GM23338 (cell line): ENCODE measurements around the gene SPRY1. TPM values are rescaled to one million over a fixed set of nuclear protein-coding genes. Genes with fewer than 3 reads are reported as not detected.

Experiments used
- EZH2 ChIP-seq: fragments of 200-600 bp; sonication (generic); IDR thresholded peaks from one replicate; pipeline ENCODE4 v1.8.0; 2017; ENCODE audit warnings: antibody characterized with exemption, mild to moderate bottlenecking, low read depth; ENCODE audit not compliant: unreplicated experiment
- JUNB ChIP-seq: IDR thresholded peaks from one replicate; pipeline ENCODE4 v1.6.1; 2016; ENCODE audit warnings: antibody characterized with exemption; ENCODE audit not compliant: unreplicated experiment
- NANOG ChIP-seq: IDR thresholded peaks from 2 replicates; pipeline ENCODE4 v1.6.1; 2016; ENCODE audit warnings: antibody characterized with exemption, borderline replicate concordance
- POLR2AphosphoS5 ChIP-seq: IDR thresholded peaks from 2 replicates; pipeline ENCODE4 v1.6.1; 2016; ENCODE audit warnings: antibody characterized with exemption, low read depth
- STAT1 ChIP-seq: IDR thresholded peaks from one replicate; pipeline ENCODE4 v1.6.1; 2016; ENCODE audit warnings: antibody characterized with exemption; ENCODE audit not compliant: unreplicated experiment
- ZNF331 ChIP-seq: fragments of 250-450 bp; sonication (Bioruptor Pico); IDR thresholded peaks from 2 replicates; pipeline ENCODE4 v1.5.0; 2020; ENCODE audit warnings: low read depth, mild to moderate bottlenecking, moderate library complexity
- polyA plus RNA-seq: library from polyadenylated mRNA; unstranded; fragments of >200 nt; fragmentation: Nextera tagmentation; extraction: Ambion mirVana; gene quantifications from 2 replicates; pipeline ENCODE4 v1.2.1, GENCODE V29; 2016
- total RNA-seq: library from RNA; depleted of rRNA; stranded (reverse); fragments of >200 nt; shearing (Covaris generic); gene quantifications from 2 replicates; pipeline ENCODE4 v1.2.3, GENCODE V29; 2014
- TF ChIP-seq, protein P1 (sequence below): fragments of 250-450 bp; sonication (Bioruptor Pico); IDR thresholded peaks from 2 replicates; pipeline ENCODE4 v1.5.0; 2020; ENCODE audit warnings: mild to moderate bottlenecking, moderate library complexity
- TF ChIP-seq, protein P2 (sequence below), 2 experiments: fragments of 200-600 bp in 1 of 2; sonication (generic) in 1 of 2; conservative IDR thresholded peaks; 2 replicates each; pipeline versions ENCODE4 v1.5.1 to v1.6.1; 2016 to 2017; ENCODE audit warnings: antibody characterized with exemption in 2 of 2, low read depth in 2 of 2, mild to moderate bottlenecking in 2 of 2, moderate library complexity in 1 of 2

Gene SPRY1
- total and polyA plus RNA-seq, 2 experiments from 2014 or later: 62.8 to 103 TPM

DNA sequence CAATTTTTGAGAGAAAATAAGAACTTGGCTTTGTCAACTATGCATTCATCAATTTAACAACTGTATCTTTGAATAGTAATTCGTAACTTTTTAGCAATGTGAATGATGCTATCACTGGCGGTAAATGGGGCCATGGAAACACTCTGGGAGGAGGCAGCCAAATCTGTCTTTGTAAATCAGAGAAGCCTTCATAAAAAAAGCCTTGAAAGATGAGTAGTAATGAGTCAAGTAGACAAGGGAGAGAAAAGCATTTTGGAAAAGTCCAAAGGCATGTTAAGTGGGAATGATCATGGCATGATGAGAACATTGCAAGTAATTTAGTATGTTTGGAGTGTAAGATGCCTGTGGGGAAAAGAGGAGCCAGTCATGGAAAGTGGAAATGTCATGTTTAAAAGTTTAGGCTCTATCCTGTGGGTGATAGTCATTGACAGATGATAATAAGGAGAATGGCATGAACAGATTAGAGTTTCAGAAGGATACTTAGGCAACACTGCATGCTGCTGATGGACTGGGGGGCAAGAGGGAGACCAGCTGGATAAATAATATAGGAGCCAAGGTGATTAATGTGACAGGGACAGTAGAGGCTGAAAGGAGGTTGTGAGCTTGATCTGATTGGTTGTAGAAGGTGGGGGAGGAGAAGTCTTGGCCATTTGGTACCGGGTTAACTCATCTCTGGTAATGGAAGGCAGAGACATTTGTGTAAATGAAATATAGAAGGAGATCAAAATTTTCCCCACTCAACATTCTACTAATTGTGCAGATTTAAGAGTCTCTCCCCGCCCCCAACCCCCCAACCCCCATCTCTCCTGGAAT is 16.3 kb downstream of the SPRY1 start (continued):
- TF ChIP-seq, protein P1, sequence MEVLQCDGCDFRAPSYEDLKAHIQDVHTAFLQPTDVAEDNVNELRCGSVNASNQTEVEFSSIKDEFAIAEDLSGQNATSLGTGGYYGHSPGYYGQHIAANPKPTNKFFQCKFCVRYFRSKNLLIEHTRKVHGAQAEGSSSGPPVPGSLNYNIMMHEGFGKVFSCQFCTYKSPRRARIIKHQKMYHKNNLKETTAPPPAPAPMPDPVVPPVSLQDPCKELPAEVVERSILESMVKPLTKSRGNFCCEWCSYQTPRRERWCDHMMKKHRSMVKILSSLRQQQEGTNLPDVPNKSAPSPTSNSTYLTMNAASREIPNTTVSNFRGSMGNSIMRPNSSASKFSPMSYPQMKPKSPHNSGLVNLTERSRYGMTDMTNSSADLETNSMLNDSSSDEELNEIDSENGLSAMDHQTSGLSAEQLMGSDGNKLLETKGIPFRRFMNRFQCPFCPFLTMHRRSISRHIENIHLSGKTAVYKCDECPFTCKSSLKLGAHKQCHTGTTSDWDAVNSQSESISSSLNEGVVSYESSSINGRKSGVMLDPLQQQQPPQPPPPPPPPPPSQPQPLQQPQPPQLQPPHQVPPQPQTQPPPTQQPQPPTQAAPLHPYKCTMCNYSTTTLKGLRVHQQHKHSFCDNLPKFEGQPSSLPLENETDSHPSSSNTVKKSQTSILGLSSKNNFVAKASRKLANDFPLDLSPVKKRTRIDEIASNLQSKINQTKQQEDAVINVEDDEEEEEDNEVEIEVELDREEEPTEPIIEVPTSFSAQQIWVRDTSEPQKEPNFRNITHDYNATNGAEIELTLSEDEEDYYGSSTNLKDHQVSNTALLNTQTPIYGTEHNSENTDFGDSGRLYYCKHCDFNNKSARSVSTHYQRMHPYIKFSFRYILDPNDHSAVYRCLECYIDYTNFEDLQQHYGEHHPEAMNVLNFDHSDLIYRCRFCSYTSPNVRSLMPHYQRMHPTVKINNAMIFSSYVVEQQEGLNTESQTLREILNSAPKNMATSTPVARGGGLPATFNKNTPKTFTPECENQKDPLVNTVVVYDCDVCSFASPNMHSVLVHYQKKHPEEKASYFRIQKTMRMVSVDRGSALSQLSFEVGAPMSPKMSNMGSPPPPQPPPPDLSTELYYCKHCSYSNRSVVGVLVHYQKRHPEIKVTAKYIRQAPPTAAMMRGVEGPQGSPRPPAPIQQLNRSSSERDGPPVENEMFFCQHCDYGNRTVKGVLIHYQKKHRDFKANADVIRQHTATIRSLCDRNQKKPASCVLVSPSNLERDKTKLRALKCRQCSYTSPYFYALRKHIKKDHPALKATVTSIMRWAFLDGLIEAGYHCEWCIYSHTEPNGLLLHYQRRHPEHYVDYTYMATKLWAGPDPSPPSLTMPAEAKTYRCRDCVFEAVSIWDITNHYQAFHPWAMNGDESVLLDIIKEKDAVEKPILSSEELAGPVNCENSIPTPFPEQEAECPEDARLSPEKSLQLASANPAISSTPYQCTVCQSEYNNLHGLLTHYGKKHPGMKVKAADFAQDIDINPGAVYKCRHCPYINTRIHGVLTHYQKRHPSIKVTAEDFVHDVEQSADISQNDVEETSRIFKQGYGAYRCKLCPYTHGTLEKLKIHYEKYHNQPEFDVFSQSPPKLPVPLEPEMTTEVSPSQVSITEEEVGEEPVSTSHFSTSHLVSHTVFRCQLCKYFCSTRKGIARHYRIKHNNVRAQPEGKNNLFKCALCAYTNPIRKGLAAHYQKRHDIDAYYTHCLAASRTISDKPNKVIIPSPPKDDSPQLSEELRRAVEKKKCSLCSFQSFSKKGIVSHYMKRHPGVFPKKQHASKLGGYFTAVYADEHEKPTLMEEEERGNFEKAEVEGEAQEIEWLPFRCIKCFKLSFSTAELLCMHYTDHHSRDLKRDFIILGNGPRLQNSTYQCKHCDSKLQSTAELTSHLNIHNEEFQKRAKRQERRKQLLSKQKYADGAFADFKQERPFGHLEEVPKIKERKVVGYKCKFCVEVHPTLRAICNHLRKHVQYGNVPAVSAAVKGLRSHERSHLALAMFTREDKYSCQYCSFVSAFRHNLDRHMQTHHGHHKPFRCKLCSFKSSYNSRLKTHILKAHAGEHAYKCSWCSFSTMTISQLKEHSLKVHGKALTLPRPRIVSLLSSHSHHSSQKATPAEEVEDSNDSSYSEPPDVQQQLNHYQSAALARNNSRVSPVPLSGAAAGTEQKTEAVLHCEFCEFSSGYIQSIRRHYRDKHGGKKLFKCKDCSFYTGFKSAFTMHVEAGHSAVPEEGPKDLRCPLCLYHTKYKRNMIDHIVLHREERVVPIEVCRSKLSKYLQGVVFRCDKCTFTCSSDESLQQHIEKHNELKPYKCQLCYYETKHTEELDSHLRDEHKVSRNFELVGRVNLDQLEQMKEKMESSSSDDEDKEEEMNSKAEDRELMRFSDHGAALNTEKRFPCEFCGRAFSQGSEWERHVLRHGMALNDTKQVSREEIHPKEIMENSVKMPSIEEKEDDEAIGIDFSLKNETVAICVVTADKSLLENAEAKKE (CRISPR knock-in tag): no peak
- no peak for TF ChIP-seq STAT1
- no peak for TF ChIP-seq JUNB
- TF ChIP-seq NANOG: no peak
- no peak for TF ChIP-seq POLR2AphosphoS5
- no peak for TF ChIP-seq ZNF331 (CRISPR knock-in tag)
- TF ChIP-seq, protein P2, sequence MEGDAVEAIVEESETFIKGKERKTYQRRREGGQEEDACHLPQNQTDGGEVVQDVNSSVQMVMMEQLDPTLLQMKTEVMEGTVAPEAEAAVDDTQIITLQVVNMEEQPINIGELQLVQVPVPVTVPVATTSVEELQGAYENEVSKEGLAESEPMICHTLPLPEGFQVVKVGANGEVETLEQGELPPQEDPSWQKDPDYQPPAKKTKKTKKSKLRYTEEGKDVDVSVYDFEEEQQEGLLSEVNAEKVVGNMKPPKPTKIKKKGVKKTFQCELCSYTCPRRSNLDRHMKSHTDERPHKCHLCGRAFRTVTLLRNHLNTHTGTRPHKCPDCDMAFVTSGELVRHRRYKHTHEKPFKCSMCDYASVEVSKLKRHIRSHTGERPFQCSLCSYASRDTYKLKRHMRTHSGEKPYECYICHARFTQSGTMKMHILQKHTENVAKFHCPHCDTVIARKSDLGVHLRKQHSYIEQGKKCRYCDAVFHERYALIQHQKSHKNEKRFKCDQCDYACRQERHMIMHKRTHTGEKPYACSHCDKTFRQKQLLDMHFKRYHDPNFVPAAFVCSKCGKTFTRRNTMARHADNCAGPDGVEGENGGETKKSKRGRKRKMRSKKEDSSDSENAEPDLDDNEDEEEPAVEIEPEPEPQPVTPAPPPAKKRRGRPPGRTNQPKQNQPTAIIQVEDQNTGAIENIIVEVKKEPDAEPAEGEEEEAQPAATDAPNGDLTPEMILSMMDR (conservative IDR thresholded peaks at IDR 0.05; ENCODE audit: low read depth in 2 of 2): no peak
- no peak for TF ChIP-seq EZH2
